Measurements from ENCODE around the gene MMP17.

DNA sequence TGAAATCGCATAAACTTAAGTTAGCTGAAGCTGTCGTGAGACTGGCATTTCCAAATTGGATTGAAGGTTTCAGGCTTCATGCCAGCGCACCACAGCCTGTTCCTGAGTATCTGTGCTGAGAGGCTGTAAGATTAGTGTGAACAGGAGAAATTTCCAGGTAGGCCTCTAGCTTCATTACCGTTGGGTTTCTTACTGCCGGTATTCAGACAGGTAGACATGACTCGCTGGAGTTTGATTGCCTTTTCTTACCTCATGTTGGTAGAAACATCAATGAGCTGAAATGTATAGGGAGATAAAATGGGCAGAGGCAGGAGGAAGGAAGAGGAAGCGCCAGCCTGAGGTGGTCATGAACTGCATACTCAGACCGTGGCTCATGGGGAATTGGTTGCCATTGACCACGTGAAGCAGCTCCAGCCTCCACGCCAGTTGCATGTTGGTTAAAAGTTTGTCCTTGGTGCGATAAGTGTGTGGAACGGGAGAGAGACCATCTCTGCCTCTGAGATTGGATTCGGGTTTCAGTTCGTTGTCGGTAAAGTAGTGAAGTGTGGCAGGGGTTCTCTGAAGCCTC is 42.3 kb upstream of the MMP17 start:
- TF ChIP-seq, protein P1, sequence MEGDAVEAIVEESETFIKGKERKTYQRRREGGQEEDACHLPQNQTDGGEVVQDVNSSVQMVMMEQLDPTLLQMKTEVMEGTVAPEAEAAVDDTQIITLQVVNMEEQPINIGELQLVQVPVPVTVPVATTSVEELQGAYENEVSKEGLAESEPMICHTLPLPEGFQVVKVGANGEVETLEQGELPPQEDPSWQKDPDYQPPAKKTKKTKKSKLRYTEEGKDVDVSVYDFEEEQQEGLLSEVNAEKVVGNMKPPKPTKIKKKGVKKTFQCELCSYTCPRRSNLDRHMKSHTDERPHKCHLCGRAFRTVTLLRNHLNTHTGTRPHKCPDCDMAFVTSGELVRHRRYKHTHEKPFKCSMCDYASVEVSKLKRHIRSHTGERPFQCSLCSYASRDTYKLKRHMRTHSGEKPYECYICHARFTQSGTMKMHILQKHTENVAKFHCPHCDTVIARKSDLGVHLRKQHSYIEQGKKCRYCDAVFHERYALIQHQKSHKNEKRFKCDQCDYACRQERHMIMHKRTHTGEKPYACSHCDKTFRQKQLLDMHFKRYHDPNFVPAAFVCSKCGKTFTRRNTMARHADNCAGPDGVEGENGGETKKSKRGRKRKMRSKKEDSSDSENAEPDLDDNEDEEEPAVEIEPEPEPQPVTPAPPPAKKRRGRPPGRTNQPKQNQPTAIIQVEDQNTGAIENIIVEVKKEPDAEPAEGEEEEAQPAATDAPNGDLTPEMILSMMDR (conservative IDR thresholded peaks at IDR 0.05; ENCODE audit: low read length), result no peak
- TF ChIP-seq EZH2phosphoT487 (IDR thresholded peaks at IDR 0.05; ENCODE audit: borderline replicate concordance, low read depth, low read length), result no peak

Data from OCI-LY7 (cell line).